ENCODE results near the gene COX6A1. TPM values are rescaled to one million over a fixed set of nuclear protein-coding genes. Genes with fewer than 3 reads are reported as not detected.

The COX6A1 gene
- total RNA-seq, 2 donors from 2014 or later: 229 to 431 TPM

DNA sequence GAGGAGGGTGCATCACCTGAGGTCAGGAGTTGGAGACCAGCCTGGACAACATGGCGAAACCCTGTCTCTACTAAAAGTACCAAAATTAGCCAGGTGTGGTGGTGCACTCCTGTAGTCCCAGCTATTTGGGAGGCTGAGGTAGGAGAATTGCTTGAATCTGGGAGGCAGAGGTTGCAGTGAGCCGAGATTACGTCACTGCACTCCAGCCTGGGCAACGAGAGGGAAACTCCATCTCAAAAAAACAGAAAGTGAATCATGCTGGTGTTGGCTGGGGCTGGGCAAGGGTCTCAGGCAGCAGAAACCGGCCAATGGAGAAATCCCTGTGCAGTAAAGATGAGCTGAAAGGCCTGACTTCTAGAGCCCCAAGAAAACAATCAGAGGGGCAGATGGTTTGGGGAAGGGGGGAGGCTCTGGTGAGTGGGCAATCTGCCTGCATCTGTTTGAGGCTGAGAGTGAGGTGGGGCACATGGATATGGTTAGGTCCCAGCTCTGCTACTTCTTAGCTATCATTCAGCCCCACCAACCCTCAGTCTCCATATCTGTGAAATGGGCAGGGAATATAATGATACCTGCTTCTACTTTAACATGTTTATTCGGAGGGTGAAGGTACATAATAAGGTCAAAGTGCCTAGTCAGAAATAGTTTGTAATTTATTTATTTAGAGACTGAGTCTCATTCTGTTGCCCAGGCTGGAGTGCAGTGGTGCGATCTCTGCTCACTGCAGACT lies 21.3 kb upstream of the COX6A1 start:
- no peak overlapping the region for H3K4me3 ChIP-seq
- H3K27me3 ChIP-seq (replicated peaks; ENCODE audit: insufficient read depth): no peaks in the 10 kb centered on the region
- DNase-seq (ENCODE audit: low spot score): no peak
- no peak for ATAC-seq (ENCODE audit: insufficient number of reproducible peaks, low FRiP score, low read depth)
- H3K36me3 ChIP-seq: no peaks in the 10 kb centered on the region
- H3K9me3 ChIP-seq: no peaks in the 10 kb centered on the region
- H3K4me1 ChIP-seq (ENCODE audit: control insufficient read depth in 1 of 2, low read depth in 2 of 2): no peaks in the 10 kb centered on the region
- TF ChIP-seq, protein P1, sequence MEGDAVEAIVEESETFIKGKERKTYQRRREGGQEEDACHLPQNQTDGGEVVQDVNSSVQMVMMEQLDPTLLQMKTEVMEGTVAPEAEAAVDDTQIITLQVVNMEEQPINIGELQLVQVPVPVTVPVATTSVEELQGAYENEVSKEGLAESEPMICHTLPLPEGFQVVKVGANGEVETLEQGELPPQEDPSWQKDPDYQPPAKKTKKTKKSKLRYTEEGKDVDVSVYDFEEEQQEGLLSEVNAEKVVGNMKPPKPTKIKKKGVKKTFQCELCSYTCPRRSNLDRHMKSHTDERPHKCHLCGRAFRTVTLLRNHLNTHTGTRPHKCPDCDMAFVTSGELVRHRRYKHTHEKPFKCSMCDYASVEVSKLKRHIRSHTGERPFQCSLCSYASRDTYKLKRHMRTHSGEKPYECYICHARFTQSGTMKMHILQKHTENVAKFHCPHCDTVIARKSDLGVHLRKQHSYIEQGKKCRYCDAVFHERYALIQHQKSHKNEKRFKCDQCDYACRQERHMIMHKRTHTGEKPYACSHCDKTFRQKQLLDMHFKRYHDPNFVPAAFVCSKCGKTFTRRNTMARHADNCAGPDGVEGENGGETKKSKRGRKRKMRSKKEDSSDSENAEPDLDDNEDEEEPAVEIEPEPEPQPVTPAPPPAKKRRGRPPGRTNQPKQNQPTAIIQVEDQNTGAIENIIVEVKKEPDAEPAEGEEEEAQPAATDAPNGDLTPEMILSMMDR (IDR thresholded peaks at IDR 0.05): no peak
- no peak overlapping the region for H3K27ac ChIP-seq

DNA sequence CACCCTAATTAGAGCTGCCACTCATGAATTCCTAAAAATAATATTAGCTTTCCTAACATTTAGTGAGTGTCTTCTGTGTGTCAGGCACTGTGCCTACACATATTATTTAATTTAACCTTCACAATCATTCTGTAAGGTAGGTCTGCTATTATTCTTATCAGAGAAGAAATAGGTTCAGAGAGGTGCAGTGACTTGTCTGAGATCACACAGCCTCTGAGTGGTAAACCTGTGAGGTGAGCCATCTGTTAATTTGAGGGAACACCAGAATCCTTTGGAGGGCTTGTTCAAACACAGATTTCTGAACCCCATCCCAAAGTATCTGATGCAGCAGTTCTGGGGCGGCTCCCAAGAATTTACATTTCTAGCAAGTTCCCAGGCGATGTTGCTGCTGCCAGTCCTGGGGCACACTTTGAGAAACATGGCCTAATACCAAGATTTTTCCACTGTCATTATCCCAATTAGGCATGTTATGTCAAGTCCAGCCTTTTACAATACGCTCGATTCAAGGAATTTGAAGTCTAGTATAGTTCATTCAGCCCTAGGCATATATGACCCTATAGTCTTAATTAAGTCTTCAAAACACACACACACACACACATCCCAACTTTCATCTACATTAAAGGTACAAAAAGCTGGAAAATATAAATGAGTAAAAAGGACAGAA lies 19.9 kb upstream of the COX6A1 start:
- H3K9me3 ChIP-seq: no peaks in the 10 kb centered on the region
- no peak for DNase-seq (ENCODE audit: low spot score)
- H3K4me1 ChIP-seq (ENCODE audit: control insufficient read depth in 1 of 2, low read depth in 2 of 2): no peaks in the 10 kb centered on the region
- H3K4me3 ChIP-seq: no peak overlapping the region
- TF ChIP-seq, protein P1 (IDR thresholded peaks at IDR 0.05): no peak
- H3K27ac ChIP-seq: no peak overlapping the region
- H3K27me3 ChIP-seq (replicated peaks; ENCODE audit: insufficient read depth): no peaks in the 10 kb centered on the region
- H3K36me3 ChIP-seq: no peaks in the 10 kb centered on the region
- no peak for ATAC-seq (ENCODE audit: insufficient number of reproducible peaks, low FRiP score, low read depth)

DNA sequence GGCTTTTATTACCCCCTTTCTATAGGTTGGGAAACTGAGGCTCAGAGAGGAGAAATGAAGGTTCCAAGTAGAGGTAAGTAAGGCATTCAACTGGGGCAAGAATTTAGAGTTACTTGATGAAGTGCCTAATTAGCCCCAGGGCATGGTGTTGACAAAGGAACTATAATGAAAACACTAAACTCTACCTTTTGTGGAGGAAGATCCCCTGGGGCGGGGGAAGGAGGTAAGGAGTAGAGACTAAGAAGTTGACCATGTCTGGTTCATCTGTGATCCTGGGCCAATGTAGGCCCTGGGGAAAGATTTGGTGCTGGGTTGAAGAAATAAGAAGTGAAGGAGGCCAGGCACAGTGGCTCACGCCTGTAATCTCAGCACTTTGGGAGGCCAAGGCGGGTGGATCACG lies 16.2 kb upstream of the COX6A1 start:
- no peaks in the 10 kb centered on the region for H3K36me3 ChIP-seq
- no peak for ATAC-seq (ENCODE audit: insufficient number of reproducible peaks, low FRiP score, low read depth)
- TF ChIP-seq, protein P1 (IDR thresholded peaks at IDR 0.05): no peak
- H3K27ac ChIP-seq: no peak overlapping the region
- no peaks in the 10 kb centered on the region for H3K9me3 ChIP-seq
- no peak overlapping the region for H3K4me3 ChIP-seq
- no peaks in the 10 kb centered on the region for H3K27me3 ChIP-seq (replicated peaks; ENCODE audit: insufficient read depth)
- no peaks in the 10 kb centered on the region for H3K4me1 ChIP-seq (ENCODE audit: control insufficient read depth in 1 of 2, low read depth in 2 of 2)
- no peak for DNase-seq (ENCODE audit: low spot score)

DNA sequence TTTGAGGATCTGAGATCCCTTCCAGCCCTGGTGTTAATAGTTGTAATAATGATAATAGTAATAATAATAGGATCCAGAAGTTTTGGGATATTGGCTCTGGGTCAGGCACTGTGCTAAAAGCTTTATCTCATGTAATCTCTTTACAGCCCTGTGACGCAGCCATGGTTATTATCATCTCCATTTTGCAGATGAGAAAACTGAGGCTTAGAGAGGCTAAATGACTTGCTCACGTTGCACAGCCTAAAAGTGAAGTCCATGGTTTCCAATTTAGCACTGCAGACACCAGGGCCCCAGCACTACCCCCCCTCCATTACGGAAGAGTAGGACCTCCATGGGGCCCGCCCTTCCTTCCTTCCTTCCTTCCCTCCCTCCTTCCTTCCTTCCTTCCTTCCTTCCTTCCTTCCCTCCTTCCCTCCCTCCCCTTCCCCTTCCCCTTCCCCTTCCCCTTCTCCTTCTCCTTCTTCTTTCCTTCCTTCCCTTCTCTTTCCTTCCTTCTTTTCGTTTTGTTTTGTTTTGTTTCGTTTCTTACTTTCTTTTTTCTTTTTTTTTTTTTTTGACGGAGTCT lies 14.9 kb upstream of the COX6A1 start:
- Histone ChIP-seq H3K27ac (no peak overlapping the region), H3K4me3 (no peak overlapping the region), H3K27me3 (replicated peaks; ENCODE audit: insufficient read depth) (no peaks in the 10 kb centered on the region), H3K4me1 (ENCODE audit: control insufficient read depth in 1 of 2, low read depth in 2 of 2) (no peaks in the 10 kb centered on the region), H3K36me3 (no peaks in the 10 kb centered on the region), H3K9me3 (no peaks in the 10 kb centered on the region)
- DNase-seq (ENCODE audit: low spot score) (no peak), ATAC-seq (ENCODE audit: insufficient number of reproducible peaks, low FRiP score, low read depth) (no peak)
- TF ChIP-seq, protein P1 (IDR thresholded peaks at IDR 0.05): no peak

DNA sequence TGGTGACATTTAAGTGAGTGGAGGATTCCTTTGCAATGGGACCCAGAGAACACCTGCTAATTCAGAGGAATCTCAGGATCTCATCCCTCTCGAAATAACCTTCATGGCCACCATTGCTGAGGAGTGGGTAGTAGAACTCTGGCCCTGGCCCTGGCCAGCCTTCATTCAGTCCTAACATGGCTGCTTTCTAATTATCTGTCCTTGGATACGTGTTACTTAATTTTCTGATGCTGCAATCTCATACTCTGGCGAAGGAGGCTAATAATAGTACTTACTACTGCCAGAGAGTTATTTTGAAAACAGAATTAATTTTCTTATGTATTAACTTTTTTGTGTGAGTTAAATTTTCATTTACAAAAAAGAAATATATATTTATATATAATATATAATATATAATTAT lies 12.1 kb upstream of the COX6A1 start:
- no peaks in the 10 kb centered on the region for H3K27me3 ChIP-seq (replicated peaks; ENCODE audit: insufficient read depth)
- TF ChIP-seq, protein P1 (IDR thresholded peaks at IDR 0.05): no peak
- H3K36me3 ChIP-seq: no peaks in the 10 kb centered on the region
- H3K4me1 ChIP-seq (ENCODE audit: control insufficient read depth in 1 of 2, low read depth in 2 of 2): no peaks in the 10 kb centered on the region
- H3K4me3 ChIP-seq: no peak overlapping the region
- H3K27ac ChIP-seq: no peak overlapping the region
- H3K9me3 ChIP-seq: no peaks in the 10 kb centered on the region
- DNase-seq (ENCODE audit: low spot score): no peak
- ATAC-seq (ENCODE audit: insufficient number of reproducible peaks, low FRiP score, low read depth): no peak
